NCI-H446 treated with DMSO at 0.1 percent for 48 hours (cell line): ENCODE results near the gene MAPKAP1.

Experiments used
- DNase-seq: peaks from one replicate; lab custom pipeline; 2025; lab: John Stamatoyannopoulos, UW

MAPKAP1 gene

DNA sequence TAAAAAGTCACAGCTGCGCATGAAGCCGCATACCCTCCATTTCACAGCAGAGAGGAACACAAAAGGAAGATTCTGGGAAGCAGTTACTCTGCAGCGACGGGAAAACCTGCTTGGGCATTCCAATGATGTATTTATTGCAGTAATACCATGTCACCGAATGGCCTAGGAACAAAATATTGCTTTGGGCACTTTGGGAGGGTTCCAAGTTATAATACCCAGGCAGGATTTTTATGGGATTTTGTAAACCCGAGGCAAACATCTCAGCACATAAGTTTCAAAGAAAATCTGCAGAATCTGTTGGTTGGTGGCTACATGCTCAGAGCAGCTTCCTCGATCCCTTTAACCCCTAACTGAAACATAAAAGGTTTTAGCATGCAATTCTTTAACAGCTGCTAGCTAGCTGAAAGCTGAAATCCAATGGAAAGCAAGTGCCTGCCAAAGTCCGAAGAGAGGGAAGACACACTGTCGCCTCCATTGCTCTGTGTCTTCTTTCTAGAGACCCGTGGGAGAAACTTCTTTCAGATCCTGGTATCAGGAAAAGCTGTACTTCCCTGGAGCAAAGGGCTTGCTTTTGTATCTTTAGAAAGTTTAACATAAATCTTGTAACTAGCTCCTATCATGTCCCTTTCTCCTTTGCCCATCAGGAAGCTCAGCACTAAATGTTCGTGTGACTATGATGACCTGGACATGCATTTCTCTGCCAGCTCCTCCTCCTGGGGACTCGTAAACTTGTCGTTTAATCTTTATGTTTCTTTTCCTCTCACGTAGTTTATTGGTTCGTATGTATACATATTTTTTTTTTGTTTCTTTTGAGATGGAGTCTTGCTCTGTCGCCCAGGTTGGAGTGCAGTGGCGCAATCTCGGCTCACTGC, 195.0 kb downstream of the MAPKAP1 start:
- DNase-seq = no peak

DNA sequence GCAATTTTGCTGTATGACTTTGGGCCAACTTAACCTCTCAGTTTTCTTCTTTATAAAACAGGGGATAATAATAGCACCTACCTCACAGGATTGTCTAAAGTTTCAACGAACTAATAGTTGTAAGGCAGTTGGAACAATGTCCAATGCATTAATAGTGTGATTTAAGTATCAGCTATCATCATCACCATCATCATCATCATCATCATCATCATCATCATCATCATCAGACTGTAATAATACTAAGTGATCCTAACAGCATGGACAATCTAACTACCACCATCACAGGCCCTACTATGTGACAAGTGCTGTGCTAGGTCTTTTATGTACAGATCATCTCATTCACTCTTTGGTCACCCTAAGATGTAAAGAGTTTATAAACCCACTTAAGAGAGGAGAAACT, 196.0 kb downstream of the MAPKAP1 start:
- DNase-seq = no peak

DNA sequence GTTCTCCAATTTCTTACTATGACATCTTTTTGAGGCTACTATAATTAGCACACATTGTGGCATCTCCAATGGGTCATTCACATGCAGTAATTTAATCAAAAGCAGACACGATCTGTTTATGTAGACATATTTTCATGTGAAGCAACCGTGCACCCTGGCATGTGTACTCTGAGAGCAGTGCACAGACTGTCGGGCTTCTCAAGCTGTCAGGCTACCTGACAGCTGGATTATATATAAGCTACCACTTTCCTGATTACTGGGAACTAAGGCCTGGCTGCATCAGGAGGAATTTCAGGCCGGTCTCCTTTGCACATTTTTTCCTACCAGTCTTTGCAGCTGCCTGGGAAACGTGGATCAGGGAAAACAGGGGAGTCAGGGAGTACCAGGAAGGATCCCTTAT, 197.5 kb downstream of the MAPKAP1 start:
- DNase-seq = no peak

DNA sequence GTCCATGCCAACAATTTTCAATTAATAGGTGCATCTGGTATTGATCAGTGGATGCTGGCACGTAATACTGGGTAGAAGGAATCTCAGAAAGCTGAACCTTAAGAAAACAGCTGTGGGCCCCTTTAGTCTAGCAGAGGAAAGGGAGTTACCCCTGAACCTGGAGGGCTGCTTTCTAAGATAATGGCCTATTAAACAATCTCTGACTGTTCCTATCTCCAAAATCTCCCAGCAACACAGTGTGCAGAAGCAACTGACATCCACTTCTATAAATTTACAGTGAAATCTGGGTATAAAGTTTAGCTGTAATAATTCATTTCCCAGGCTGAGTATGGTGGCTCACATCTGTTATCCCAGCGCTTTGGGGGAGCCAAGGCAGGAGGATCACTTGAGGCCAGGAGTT, 198.8 kb downstream of the MAPKAP1 start:
- DNase-seq = no peak

DNA sequence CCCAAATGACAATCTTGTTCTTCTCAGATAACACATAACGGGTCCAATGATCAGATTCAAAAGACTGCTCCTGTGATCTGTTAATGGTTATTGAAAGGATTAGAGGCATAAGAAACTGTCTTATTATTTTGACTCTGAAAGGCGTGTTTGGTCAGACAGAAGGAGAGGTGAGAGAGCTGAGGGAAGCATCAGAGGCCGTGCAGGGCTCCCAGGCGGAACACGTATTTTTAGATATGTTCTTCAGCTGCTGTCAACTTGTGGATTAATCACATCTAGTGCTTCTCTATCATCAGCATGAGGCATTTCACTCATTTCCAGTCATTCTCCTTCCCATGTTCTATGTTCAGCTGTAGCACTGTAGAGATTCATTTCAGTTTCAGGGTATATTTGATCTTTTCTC, 199.8 kb downstream of the MAPKAP1 start:
- no peak for DNase-seq

DNA sequence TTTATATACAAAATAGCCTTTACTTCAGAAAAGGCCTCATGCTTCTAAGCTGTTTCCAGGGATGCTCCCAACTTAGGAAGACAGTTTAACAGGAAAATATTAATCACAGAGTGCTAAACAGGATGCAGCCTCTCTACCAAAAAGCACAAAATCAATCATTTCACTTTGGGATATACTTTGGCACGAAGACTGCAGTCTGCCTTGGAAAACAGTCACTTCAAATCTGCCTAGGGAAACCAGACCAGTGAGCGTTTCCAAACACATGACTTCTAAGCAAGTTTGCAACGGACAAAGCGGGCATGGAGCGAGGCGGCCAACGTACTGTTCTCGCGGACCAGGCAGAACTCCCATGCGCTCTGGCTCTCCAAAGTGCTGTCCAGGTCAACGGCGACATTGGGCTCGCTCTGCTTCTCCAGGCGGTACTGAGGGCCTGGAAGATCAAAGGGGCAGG, 201.0 kb downstream of the MAPKAP1 start:
- DNase-seq = no peak

DNA sequence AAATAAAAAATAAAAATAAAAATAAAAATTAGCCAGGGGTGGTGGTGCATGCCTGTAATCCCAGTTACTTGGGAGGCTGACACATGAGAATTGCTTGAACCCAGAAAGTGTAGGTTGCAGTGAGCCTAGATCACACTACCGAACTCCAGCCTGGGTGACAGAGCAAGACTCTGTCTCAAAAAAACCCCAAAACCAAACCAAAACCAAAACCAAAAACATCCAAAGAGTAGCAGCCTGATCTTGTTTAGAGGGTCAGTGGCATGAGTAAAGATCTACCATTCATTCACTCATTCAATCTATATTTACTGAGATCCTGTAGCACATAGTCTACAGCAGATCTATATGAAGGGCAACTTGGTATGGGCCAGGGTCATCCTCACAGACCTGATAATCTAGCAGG, 202.4 kb downstream of the MAPKAP1 start:
- DNase-seq = no peak

- DNase-seq = no peak
These were observed 209.1 kb downstream of the MAPKAP1 start for GRCh38 chr9:125497906-125498305.

DNA sequence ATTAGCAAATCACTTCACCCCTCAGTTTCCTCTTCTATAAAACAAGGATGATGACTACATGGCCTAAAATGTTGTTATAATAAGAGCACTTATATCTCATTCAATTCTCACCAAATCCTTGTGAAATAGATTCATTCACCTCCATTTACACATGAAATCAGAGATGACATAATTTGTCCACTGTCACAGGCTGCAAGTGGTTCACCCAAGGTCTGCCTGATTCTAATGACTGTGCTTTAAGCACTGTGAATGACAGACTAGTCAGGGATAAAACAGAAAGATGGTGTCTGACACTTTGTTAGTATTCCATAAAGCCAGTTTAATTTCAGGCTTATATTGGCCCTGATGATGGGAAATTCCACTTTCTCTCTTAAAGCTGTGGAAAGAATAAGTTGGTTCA, 209.5 kb downstream of the MAPKAP1 start:
- no peak for DNase-seq

- DNase-seq = no peak
These were observed 210.6 kb downstream of the MAPKAP1 start for GRCh38 chr9:125496313-125496834.

DNA sequence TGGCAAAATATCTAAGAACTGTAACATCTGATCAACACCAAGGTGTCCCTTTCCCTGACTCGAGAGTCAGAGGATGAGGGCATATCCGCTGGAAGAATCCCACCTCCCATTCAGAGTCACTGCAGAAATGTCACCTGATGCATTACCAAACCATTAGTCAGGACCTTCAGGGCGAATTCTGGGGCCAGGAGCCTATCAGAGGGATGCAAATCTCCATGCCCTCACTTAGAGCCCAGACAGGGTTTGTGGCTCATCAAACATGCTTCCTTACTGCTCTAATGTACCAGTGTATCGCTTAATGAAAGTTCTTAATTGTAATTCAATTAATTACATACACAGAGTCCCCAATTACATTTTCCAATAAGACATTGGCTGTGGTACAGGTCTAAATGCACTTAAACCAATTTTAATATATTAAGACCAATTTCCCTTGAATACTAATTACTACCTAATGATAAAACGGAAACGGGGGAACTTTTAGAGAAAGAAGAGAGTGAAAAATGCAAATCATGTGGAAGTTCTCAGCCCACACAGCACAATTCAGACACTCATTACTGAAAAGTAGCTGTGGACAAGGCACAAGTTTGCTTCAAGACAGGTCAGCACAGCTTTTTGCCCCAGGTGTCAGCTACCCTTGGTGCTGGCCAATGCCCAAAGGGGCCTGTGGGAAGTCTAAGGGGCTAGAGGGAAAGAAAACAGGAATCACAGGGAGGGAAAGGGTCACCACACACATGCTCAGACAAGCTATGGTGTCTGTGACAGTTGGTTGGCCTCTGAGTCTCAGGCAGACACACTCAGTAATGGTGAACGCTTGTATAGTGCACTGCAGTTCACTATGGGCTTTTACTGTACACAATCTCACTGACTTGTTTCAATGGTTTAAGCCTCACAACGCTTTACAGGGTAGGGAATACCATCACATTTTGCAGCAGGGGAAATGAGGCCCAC, 211.6 kb downstream of the MAPKAP1 start:
- no peak for DNase-seq

GRCh38 chr9:125494653-125494915, 212.4 kb downstream of the MAPKAP1 start:
- no peak for DNase-seq

DNA sequence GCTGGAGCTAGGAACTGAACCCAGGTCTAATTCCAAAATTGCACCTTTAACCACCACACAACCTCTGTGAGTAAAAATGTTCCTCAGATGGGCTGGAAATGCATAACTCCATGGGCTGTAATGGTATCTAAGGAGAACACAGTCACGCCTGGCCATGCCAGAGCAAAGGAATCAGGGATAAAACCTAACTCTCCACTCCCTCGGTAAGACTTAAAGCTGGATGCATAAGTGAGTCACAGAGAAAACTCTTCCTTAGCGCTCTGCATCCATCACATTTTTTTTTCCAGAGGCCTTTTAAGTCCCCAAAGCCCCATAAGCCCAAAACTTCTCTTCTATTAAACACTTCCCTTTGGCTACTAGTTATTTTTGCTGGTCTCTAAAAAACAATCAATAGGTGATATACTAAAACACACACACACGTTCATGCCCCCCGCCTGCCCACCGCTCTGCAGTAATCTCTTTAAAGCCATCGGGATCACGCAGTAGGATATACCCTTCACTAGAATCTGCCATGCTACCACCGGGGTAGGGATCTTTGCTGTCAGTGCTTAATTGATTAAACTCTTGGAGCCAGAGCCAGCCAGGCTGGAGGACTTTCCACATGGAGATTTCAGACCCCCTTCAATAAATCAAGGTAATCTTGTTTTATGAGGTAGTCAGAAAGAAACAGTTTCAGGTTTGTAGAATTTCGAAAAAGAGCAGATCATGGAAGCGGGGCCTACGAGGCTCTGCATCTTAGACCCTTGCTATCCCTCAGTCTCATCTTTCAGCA, 212.9 kb downstream of the MAPKAP1 start:
- no peak for DNase-seq

DNA sequence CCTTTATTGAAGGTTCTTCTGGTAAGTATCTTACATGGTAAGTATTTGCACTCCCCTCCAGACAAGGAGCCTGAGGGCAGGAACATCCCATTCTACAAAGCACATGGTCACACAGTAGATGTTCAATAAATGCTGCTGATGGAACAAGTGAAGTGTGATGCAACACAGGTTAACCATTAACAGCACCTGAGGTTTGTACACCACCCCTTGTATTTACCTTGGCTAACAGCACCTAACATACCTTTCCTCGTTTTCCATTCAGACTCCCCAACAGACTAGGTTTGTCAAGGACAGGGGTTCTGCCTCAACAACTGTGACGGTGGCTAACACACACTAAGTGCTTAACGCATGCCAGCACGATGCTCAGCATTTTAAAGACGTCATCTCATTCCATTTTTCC, 213.6 kb downstream of the MAPKAP1 start:
- DNase-seq = no peak

- DNase-seq = no peak
These were observed 214.3 kb downstream of the MAPKAP1 start for GRCh38 chr9:125492719-125493118.

GRCh38 chr9:125487842-125488241, 219.2 kb downstream of the MAPKAP1 start:
- DNase-seq = no peak

GRCh38 chr9:125486576-125486975, 220.4 kb downstream of the MAPKAP1 start:
- DNase-seq = no peak

- DNase-seq = no peak
These were observed 220.9 kb downstream of the MAPKAP1 start for GRCh38 chr9:125486152-125486508.

DNA sequence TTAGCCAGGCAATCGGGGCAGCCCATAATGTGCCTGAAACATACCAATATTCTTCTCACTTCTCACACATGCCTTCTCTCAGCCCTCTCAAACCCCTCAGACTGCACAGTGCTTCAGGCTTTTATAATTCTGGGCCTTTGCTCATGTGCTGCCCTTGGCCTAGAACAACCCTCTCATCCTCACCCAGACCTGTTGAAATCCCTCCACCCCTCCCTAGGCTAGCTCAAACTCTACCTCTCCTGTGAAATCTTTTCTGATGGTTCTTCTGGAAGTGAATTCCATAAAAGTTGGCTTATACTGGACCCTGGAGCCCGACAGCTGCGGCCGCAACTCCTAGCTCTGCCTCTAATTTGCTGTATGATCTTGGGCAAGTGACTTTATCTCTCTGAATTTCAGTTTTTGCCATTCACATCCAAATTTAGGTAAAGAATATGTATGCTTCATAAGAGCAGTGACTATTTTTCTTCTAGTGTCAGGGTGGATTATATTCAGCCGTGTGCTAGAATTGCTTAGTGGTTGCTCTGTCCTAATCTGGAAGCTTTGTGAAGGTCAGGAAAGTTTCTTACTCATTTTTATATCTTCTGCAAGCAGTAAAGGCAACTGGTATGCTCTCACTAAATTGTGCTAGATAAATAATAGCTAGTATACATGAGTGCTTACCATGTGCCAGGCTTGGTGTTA, 221.4 kb downstream of the MAPKAP1 start:
- no peak for DNase-seq

GRCh38 chr9:125484350-125485282, 222.4 kb downstream of the MAPKAP1 start:
- DNase-seq = no peak

- DNase-seq = no peak
These were observed 223.3 kb downstream of the MAPKAP1 start for GRCh38 chr9:125483697-125484096.
